Lower leg skin (tissue), 3 donors: ENCODE data around the gene MRAP2.

ENCODE experiments used
- POLR2A ChIP-seq, 2 donors: fragments of 450-650 bp; IDR thresholded peaks; one replicate each; pipeline ENCODE4 v1.6.1; 2016 to 2017; ENCODE audit warnings: antibody characterized with exemption in 2 of 2, mild to moderate bottlenecking in 1 of 2, moderate library complexity in 1 of 2
- TF ChIP-seq, protein P1 (sequence below), 3 donors: fragments of 450-650 bp; IDR thresholded peaks; one replicate each; pipeline ENCODE4 v1.5.1; 2016; ENCODE audit warnings: antibody characterized with exemption in 3 of 3, mild to moderate bottlenecking in 3 of 3, moderate library complexity in 2 of 3

DNA sequence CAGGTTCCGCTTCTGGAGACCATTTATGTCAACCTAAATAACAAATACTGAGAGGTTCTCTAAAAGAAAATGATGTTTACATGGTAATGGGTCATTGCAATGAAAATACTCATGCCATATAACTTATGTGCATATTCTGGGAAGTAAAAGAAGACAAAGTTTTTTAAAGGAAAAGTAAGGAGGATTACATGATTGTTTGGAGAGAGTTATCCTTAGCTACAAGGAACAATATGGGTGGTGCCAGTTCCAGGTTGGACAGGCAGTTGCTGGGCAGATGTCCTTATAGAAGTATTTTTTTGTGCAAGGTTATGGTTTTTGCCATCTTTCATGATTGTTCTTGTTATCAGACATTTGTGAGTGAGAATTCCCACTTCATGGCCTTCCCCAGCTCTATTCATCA, 52.5 kb downstream of the MRAP2 start:
- TF ChIP-seq, protein P1, sequence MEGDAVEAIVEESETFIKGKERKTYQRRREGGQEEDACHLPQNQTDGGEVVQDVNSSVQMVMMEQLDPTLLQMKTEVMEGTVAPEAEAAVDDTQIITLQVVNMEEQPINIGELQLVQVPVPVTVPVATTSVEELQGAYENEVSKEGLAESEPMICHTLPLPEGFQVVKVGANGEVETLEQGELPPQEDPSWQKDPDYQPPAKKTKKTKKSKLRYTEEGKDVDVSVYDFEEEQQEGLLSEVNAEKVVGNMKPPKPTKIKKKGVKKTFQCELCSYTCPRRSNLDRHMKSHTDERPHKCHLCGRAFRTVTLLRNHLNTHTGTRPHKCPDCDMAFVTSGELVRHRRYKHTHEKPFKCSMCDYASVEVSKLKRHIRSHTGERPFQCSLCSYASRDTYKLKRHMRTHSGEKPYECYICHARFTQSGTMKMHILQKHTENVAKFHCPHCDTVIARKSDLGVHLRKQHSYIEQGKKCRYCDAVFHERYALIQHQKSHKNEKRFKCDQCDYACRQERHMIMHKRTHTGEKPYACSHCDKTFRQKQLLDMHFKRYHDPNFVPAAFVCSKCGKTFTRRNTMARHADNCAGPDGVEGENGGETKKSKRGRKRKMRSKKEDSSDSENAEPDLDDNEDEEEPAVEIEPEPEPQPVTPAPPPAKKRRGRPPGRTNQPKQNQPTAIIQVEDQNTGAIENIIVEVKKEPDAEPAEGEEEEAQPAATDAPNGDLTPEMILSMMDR (IDR thresholded peaks at IDR 0.05): no peak
- no peak for TF ChIP-seq POLR2A (IDR thresholded peaks at IDR 0.05)
